Neural cell (in vitro differentiated cells): Measurements from ENCODE around the gene COL4A2. TPM values are rescaled to one million over a fixed set of nuclear protein-coding genes. Genes with fewer than 3 reads are reported as not detected.

Experiments
- H2AFZ ChIP-seq: fragments of 200-600, 300-800 bp; sonication (generic), shearing (Covaris generic); 2 replicates; pipeline ENCODE4 v1.6.0; 2014; ENCODE audit warnings: low read depth, mild to moderate bottlenecking, antibody characterized with exemption, low read length, moderate library complexity
- H3F3A ChIP-seq: fragments of 200-600 bp; shearing (Covaris generic); 2 replicates; pipeline ENCODE4 v1.6.1; 2016; ENCODE audit warnings: mild to moderate bottlenecking, moderate library complexity, mixed read lengths, antibody characterized with exemption, low read length; ENCODE audit not compliant: insufficient read depth, poor library complexity, severe bottlenecking
- H3K27ac ChIP-seq: fragments of 200-600, 300-800 bp; sonication (generic), shearing (Covaris generic); 2 replicates; pipeline ENCODE4 v1.5.1; 2014; ENCODE audit warnings: mild to moderate bottlenecking, low read length, moderate library complexity
- H3K27me3 ChIP-seq: fragments of 300-800, 200-600 bp; sonication (generic), shearing (Covaris generic); 2 replicates; pipeline ENCODE4 v1.6.0; 2014; ENCODE audit warnings: mild to moderate bottlenecking, low read depth, low read length, moderate library complexity; ENCODE audit not compliant: insufficient read depth
- H3K36me3 ChIP-seq: fragments of 300-800, 200-600 bp; sonication (generic), shearing (Covaris generic); 2 replicates; pipeline ENCODE4 v1.5.1; 2014; ENCODE audit warnings: mild to moderate bottlenecking, antibody characterized with exemption, low read length, moderate library complexity; ENCODE audit not compliant: insufficient read depth
- H3K4me2 ChIP-seq: fragments of 300-800, 200-600 bp; sonication (generic), shearing (Covaris generic); 2 replicates; pipeline ENCODE4 v1.6.0; 2014; ENCODE audit warnings: mild to moderate bottlenecking, low read length
- H3K4me3 ChIP-seq: fragments of 300-800, 200-600 bp; sonication (generic), shearing (Covaris generic); 2 replicates; pipeline ENCODE4 v1.5.1; 2014; ENCODE audit warnings: mild to moderate bottlenecking, low read length, moderate library complexity
- H3K79me2 ChIP-seq: fragments of 200-600 bp; shearing (Covaris generic); replicated peaks from 2 replicates; pipeline ENCODE4 v1.6.0; 2014; ENCODE audit warnings: mild to moderate bottlenecking, low read length, moderate library complexity; ENCODE audit not compliant: insufficient read depth
- H3K9ac ChIP-seq: fragments of 300-800, 200-600 bp; sonication (generic), shearing (Covaris generic); 2 replicates; pipeline ENCODE4 v1.6.1; 2016; ENCODE audit warnings: mild to moderate bottlenecking, low read length, mixed read lengths
- H3K9me2 ChIP-seq: fragments of 200-600 bp; shearing (Covaris generic); 2 replicates; pipeline ENCODE4 v1.6.1; 2016; ENCODE audit warnings: mild to moderate bottlenecking, low read length, mixed read lengths; ENCODE audit not compliant: insufficient read depth
- H3K9me3 ChIP-seq: fragments of 200-600, 300-800 bp; sonication (generic), shearing (Covaris generic); 2 replicates; pipeline ENCODE4 v1.6.1; 2016; ENCODE audit warnings: mild to moderate bottlenecking, mixed run types, low read length, moderate library complexity, mixed read lengths
- H4K20me1 ChIP-seq: fragments of 200-600 bp; shearing (Covaris generic); 2 replicates; pipeline ENCODE4 v1.6.1; 2016; ENCODE audit warnings: mild to moderate bottlenecking, mixed run types; ENCODE audit not compliant: insufficient read depth
- EP300 ChIP-seq: fragments of 450-650 bp; conservative IDR thresholded peaks from 2 replicates; pipeline ENCODE4 v1.6.1; 2014; ENCODE audit warnings: antibody characterized with exemption, mild to moderate bottlenecking, moderate library complexity; ENCODE audit not compliant: poor library complexity, severe bottlenecking
- EZH2 ChIP-seq: fragments of 200-600, 300-800 bp; shearing (Covaris generic), sonication (generic); IDR thresholded peaks from 2 replicates; pipeline ENCODE4 v1.6.1; 2014; ENCODE audit warnings: antibody characterized with exemption, low read length, borderline replicate concordance, mild to moderate bottlenecking; ENCODE audit not compliant: insufficient read depth, poor library complexity, severe bottlenecking
- MXI1 ChIP-seq: fragments of 450-650 bp; conservative IDR thresholded peaks from 2 replicates; pipeline ENCODE4 v1.6.1; 2014; ENCODE audit warnings: antibody characterized with exemption, mild to moderate bottlenecking; ENCODE audit not compliant: poor library complexity, severe bottlenecking
- POLR2AphosphoS5 ChIP-seq: IDR thresholded peaks from 2 replicates; pipeline ENCODE4 v1.6.1; 2012
- RAD21 ChIP-seq: fragments of 450-650 bp; conservative IDR thresholded peaks from 2 replicates; pipeline ENCODE4 v1.6.1; 2014; ENCODE audit warnings: antibody characterized with exemption, mild to moderate bottlenecking, moderate library complexity
- SMC3 ChIP-seq: fragments of 450-650 bp; conservative IDR thresholded peaks from 2 replicates; pipeline ENCODE4 v1.6.1; 2014; ENCODE audit warnings: antibody characterized with exemption, mild to moderate bottlenecking, moderate library complexity; ENCODE audit not compliant: poor library complexity
- TAF1 ChIP-seq: IDR thresholded peaks from 2 replicates; pipeline ENCODE4 v1.6.1; 2012; ENCODE audit warnings: low read depth
- polyA plus RNA-seq: library from polyadenylated mRNA; depleted of rRNA; stranded (reverse); fragments of >200 nt; gene quantifications from 2 replicates; pipeline ENCODE4 v1.2.3, GENCODE V29; 2014
- TF ChIP-seq, protein P1 (sequence below): IDR thresholded peaks from 2 replicates; pipeline ENCODE4 v1.6.1; 2012; ENCODE audit warnings: borderline replicate concordance
- TF ChIP-seq, protein P2 (sequence below): fragments of 450-650 bp; IDR thresholded peaks from 2 replicates; pipeline ENCODE4 v1.5.1; 2014; ENCODE audit warnings: antibody characterized with exemption, mild to moderate bottlenecking, moderate library complexity; ENCODE audit not compliant: poor library complexity, severe bottlenecking

COL4A2 gene
- polyA plus RNA-seq, 1 donor from 2014 or later, result 30.8 TPM

DNA sequence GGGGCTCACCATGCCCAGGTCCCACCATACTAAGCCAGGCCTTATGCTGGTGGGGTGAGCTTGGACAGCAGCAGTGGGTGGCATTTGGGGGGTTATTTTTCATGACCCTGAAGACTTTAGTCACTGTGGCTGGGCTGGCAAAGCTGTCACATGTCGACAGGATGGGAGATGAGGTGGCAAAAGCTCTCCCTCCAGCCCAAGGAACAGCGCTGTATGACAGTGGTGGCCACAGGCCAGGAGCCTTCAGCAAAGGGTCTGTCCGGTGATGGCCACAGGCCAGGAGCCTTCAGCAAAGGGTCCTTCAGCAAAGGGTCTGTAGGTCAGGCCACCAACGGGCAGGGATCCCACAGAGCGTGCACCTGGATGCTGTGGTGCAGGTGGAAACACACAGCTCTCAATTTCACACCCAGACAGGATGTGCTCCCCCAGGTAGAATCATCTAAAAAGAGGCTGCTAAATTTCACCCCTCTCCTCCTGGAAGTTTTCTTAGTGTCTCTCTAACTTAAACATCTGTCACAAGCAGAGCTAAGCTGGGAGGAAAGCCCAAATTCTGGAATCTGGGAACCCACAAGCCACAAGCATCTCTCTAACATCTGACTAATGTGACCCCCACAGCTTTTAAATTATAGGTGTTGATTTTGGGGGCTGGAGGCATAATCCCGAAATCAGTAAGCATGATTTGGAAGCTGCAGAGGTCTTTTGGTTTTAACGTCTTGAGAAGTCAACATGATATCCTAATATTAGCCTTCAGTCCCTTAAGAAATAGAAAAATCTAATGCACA, 23.2 kb upstream of the COL4A2 start:
- Histone ChIP-seq H3K79me2 (no peaks in the 10 kb centered on the region), H3K9ac (no peak overlapping the region), H3K36me3 (no peaks in the 10 kb centered on the region), H3K9me2 (no peaks in the 10 kb centered on the region), H3K27me3 (no peaks in the 10 kb centered on the region), H4K20me1 (no peaks in the 10 kb centered on the region), H3K9me3 (no peaks in the 10 kb centered on the region), H3K4me3 (no peak overlapping the region), H3F3A (no peaks in the 10 kb centered on the region), H3K4me2 (no peak overlapping the region), H3K27ac (no peak overlapping the region), H2AFZ (no peak overlapping the region)
- no peak for TF ChIP-seq POLR2AphosphoS5
- no peak for TF ChIP-seq MXI1
- TF ChIP-seq, protein P1, sequence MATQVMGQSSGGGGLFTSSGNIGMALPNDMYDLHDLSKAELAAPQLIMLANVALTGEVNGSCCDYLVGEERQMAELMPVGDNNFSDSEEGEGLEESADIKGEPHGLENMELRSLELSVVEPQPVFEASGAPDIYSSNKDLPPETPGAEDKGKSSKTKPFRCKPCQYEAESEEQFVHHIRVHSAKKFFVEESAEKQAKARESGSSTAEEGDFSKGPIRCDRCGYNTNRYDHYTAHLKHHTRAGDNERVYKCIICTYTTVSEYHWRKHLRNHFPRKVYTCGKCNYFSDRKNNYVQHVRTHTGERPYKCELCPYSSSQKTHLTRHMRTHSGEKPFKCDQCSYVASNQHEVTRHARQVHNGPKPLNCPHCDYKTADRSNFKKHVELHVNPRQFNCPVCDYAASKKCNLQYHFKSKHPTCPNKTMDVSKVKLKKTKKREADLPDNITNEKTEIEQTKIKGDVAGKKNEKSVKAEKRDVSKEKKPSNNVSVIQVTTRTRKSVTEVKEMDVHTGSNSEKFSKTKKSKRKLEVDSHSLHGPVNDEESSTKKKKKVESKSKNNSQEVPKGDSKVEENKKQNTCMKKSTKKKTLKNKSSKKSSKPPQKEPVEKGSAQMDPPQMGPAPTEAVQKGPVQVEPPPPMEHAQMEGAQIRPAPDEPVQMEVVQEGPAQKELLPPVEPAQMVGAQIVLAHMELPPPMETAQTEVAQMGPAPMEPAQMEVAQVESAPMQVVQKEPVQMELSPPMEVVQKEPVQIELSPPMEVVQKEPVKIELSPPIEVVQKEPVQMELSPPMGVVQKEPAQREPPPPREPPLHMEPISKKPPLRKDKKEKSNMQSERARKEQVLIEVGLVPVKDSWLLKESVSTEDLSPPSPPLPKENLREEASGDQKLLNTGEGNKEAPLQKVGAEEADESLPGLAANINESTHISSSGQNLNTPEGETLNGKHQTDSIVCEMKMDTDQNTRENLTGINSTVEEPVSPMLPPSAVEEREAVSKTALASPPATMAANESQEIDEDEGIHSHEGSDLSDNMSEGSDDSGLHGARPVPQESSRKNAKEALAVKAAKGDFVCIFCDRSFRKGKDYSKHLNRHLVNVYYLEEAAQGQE, result no peak
- no peak for TF ChIP-seq SMC3
- TF ChIP-seq, protein P2, sequence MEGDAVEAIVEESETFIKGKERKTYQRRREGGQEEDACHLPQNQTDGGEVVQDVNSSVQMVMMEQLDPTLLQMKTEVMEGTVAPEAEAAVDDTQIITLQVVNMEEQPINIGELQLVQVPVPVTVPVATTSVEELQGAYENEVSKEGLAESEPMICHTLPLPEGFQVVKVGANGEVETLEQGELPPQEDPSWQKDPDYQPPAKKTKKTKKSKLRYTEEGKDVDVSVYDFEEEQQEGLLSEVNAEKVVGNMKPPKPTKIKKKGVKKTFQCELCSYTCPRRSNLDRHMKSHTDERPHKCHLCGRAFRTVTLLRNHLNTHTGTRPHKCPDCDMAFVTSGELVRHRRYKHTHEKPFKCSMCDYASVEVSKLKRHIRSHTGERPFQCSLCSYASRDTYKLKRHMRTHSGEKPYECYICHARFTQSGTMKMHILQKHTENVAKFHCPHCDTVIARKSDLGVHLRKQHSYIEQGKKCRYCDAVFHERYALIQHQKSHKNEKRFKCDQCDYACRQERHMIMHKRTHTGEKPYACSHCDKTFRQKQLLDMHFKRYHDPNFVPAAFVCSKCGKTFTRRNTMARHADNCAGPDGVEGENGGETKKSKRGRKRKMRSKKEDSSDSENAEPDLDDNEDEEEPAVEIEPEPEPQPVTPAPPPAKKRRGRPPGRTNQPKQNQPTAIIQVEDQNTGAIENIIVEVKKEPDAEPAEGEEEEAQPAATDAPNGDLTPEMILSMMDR, result no peak
- TF ChIP-seq TAF1, result no peak

- H3K27me3 ChIP-seq, result no peaks in the 10 kb centered on the region
- H3K9ac ChIP-seq, result no peak overlapping the region
- H2AFZ ChIP-seq, result no peak overlapping the region
- TF ChIP-seq EZH2, result no peak
- TF ChIP-seq TAF1, result no peak
- TF ChIP-seq, protein P2, result no peak
- no peak for TF ChIP-seq RAD21
- TF ChIP-seq EP300, result no peak
- no peak for TF ChIP-seq POLR2AphosphoS5
- TF ChIP-seq MXI1, result no peak
- TF ChIP-seq, protein P1, result no peak
- TF ChIP-seq SMC3, result no peak
- H3K9me2 ChIP-seq, result no peaks in the 10 kb centered on the region
- H4K20me1 ChIP-seq, result no peaks in the 10 kb centered on the region
- no peaks in the 10 kb centered on the region for H3K36me3 ChIP-seq
- H3K4me2 ChIP-seq, result no peak overlapping the region
- H3K27ac ChIP-seq, result no peak overlapping the region
- H3K79me2 ChIP-seq, result no peaks in the 10 kb centered on the region
- no peaks in the 10 kb centered on the region for H3F3A ChIP-seq
- no peaks in the 10 kb centered on the region for H3K9me3 ChIP-seq
- H3K4me3 ChIP-seq, result no peak overlapping the region
Measured at GRCh38 chr13:110284779-110285484, 22.2 kb upstream of the COL4A2 start.
